Adipose tissue (tissue), 3 donors: ENCODE measurements around the gene ZNF580. TPM values are rescaled to one million over a fixed set of nuclear protein-coding genes. Genes with fewer than 3 reads are reported as not detected.
A peak's percentile ranks its signal among the peaks of the same experiment; 100 is the strongest.

Experiments used
- H3K27ac ChIP-seq: one replicate; pipeline ENCODE4 v1.5.1; 2013; ENCODE audit warnings: low read depth, low read length
- WGBS, 3 donors: extraction: QIAGEN DNeasy Blood & Tissue Kit; methylation state at CpG; one replicate each; pipeline ENCODE4 v1.1.7; 2013; 5-methylcytosine and 5-hydroxymethylcytosine counted together
- polyA plus RNA-seq, 3 donors: library from polyadenylated mRNA; stranded (reverse); fragments of 200-250 nt; gene quantifications; one replicate each; pipeline ENCODE4 v1.2.3, GENCODE V29; 2013
- donor health status: healthy with polysubstance abuse.
- donor health status: Bipolar disorder and iron deficiency.
- donor health status: healthy.

Gene ZNF580
- polyA plus RNA-seq, 3 donors = 17.9 to 41.2 (median 26.1) TPM

GRCh38 chr19:55668603-55669348 lies 28.0 kb downstream of the ZNF580 start:
- WGBS, 3 donors = 86 to 91% (median 89%) methylated on average over 30 of the region's 30 CpGs
- no peak overlapping the region for H3K27ac ChIP-seq

GRCh38 chr19:55669418-55670279 lies 28.8 kb downstream of the ZNF580 start:
- no peak overlapping the region for H3K27ac ChIP-seq
- WGBS, 3 donors = 86 to 90% (median 88%) methylated on average over 39 to 43 of the region's 43 CpGs

- no peak overlapping the region for H3K27ac ChIP-seq
- 65 to 80% (median 78%) methylated on average over 23 of the region's 23 CpGs for WGBS, 3 donors
These were observed 29.7 kb downstream of the ZNF580 start for GRCh38 chr19:55670280-55671053.

GRCh38 chr19:55671054-55671378 lies 30.2 kb downstream of the ZNF580 start:
- WGBS, 3 donors = 61 to 78% (median 77%) methylated on average over 2 of the region's 2 CpGs
- no peak overlapping the region for H3K27ac ChIP-seq

GRCh38 chr19:55672418-55672817 lies 31.6 kb downstream of the ZNF580 start:
- H3K27ac ChIP-seq = no peak overlapping the region
- 79 to 88% (median 86%) methylated on average over 5 of the region's 5 CpGs for WGBS, 3 donors

- 76 to 81% (median 79%) methylated on average over 9 of the region's 9 CpGs for WGBS, 3 donors
- no peak overlapping the region for H3K27ac ChIP-seq
These were observed 32.7 kb downstream of the ZNF580 start for GRCh38 chr19:55673465-55673864.

GRCh38 chr19:55673889-55674288 lies 33.1 kb downstream of the ZNF580 start:
- WGBS, 3 donors = 68 to 80% (median 77%) methylated on average over 14 to 15 of the region's 15 CpGs
- no peak overlapping the region for H3K27ac ChIP-seq

GRCh38 chr19:55674459-55674840 lies 33.6 kb downstream of the ZNF580 start:
- WGBS, 3 donors = 19 to 35% (median 31%) methylated on average over 17 of the region's 17 CpGs
- no peak overlapping the region for H3K27ac ChIP-seq

- 0 to 1% (median 1%) methylated on average over 79 to 101 of the region's 101 CpGs for WGBS, 3 donors
- peak within 1 kb of the TSS; percentile 28 for H3K27ac ChIP-seq
These were observed 34.2 kb downstream of the ZNF580 start, which contains the start of gene EPN1 for GRCh38 chr19:55674841-55675660. Gene EPN1, plus strand, starts transcription at chr19:55675226. Its CDS starts 3,402 bp downstream, at chr19:55678628.

- H3K27ac ChIP-seq = peak overlapping the region; percentile 28
- WGBS, 3 donors = 6 to 15% (median 9%) methylated on average over 16 of the region's 16 CpGs
These were observed 35.0 kb downstream of the ZNF580 start for GRCh38 chr19:55675661-55676354.

GRCh38 chr19:55676383-55676782 lies 35.6 kb downstream of the ZNF580 start:
- H3K27ac ChIP-seq = no peak overlapping the region
- WGBS, 3 donors = 39 to 70% (median 62%) methylated on average over 5 of the region's 5 CpGs

- WGBS, 3 donors = 49 to 75% (median 68%) methylated on average over 7 of the region's 7 CpGs
- no peak overlapping the region for H3K27ac ChIP-seq
These were observed 36.2 kb downstream of the ZNF580 start for GRCh38 chr19:55676889-55677505.

GRCh38 chr19:55677572-55678028 lies 36.8 kb downstream of the ZNF580 start:
- 22 to 58% (median 51%) methylated on average over 6 of the region's 6 CpGs for WGBS, 3 donors
- H3K27ac ChIP-seq = no peak overlapping the region

GRCh38 chr19:55678121-55678671 lies 37.4 kb downstream of the ZNF580 start:
- WGBS, 3 donors = 76 to 82% (median 77%) methylated on average over 21 of the region's 21 CpGs
- no peak overlapping the region for H3K27ac ChIP-seq

GRCh38 chr19:55679343-55680257 lies 38.8 kb downstream of the ZNF580 start:
- 82 to 88% (median 86%) methylated on average over 24 of the region's 24 CpGs for WGBS, 3 donors

More at GRCh38 chr19:55679343-55680257, 38.8 kb downstream of the ZNF580 start:
- no peak overlapping the region for H3K27ac ChIP-seq
